MM.1S (cell line): ENCODE measurements around the gene DDR1.
"Not testable (repeated sequence)": the region's sequence is repeated elsewhere in the genome, so short reads cannot be mapped to it uniquely, and the experiment has no call there.

ENCODE experiments used
- DNase-seq: peaks from one replicate; pipeline ENCODE4 v3.0.0-alpha.2; 2015
- H2AFZ ChIP-seq: fragments of 300-600 bp; sonication (generic); 2 replicates; pipeline ENCODE4 v1.6.0; 2016; ENCODE audit warnings: antibody characterized with exemption, low read length
- H3F3A ChIP-seq: fragments of 300-600 bp; sonication (generic); 2 replicates; pipeline ENCODE4 v1.6.1; 2016; ENCODE audit warnings: mild to moderate bottlenecking, antibody characterized with exemption, low read length, moderate library complexity, mixed read lengths; ENCODE audit not compliant: insufficient read depth
- H3K27ac ChIP-seq: fragments of 300-600 bp; sonication (generic); 2 replicates; pipeline ENCODE4 v1.5.1; 2016; ENCODE audit warnings: mild to moderate bottlenecking, low read length
- H3K27me3 ChIP-seq: fragments of 300-600 bp; sonication (generic); replicated peaks from 2 replicates; pipeline ENCODE4 v1.6.0; 2016; ENCODE audit warnings: low read length; ENCODE audit not compliant: insufficient read depth
- H3K36me3 ChIP-seq: fragments of 300-600 bp; sonication (generic); replicated peaks from 2 replicates; pipeline ENCODE4 v1.6.1; 2016; ENCODE audit warnings: mild to moderate bottlenecking, low read length, mixed read lengths; ENCODE audit not compliant: insufficient read depth
- H3K4me1 ChIP-seq: fragments of 300-600 bp; sonication (generic); 2 replicates; pipeline ENCODE4 v1.6.1; 2016; ENCODE audit warnings: low read length, mixed read lengths
- H3K4me2 ChIP-seq: fragments of 300-600 bp; sonication (generic); 2 replicates; pipeline ENCODE4 v1.6.0; 2016; ENCODE audit warnings: low read depth, low read length
- H3K4me3 ChIP-seq: fragments of 300-600 bp; sonication (generic); 2 replicates; pipeline ENCODE4 v1.5.1; 2016; ENCODE audit warnings: low read length, mixed read lengths
- H3K79me2 ChIP-seq: fragments of 300-600 bp; sonication (generic); 2 replicates; pipeline ENCODE4 v1.6.1; 2016; ENCODE audit warnings: mixed run types, low read length, mixed read lengths
- H3K9ac ChIP-seq: fragments of 300-600 bp; sonication (generic); 2 replicates; pipeline ENCODE4 v1.6.1; 2016; ENCODE audit warnings: low read length, mixed read lengths
- H3K9me2 ChIP-seq: fragments of 300-600 bp; sonication (generic); replicated peaks from 2 replicates; pipeline ENCODE4 v1.6.1; 2016; ENCODE audit warnings: mild to moderate bottlenecking, low read length, mixed read lengths; ENCODE audit not compliant: insufficient read depth
- H3K9me3 ChIP-seq: fragments of 300-600 bp; sonication (generic); replicated peaks from 2 replicates; pipeline ENCODE4 v1.6.1; 2016; ENCODE audit warnings: mild to moderate bottlenecking, low read length, mixed read lengths; ENCODE audit not compliant: insufficient read depth
- H4K20me1 ChIP-seq: fragments of 300-600 bp; sonication (generic); 2 replicates; pipeline ENCODE4 v1.6.1; 2016; ENCODE audit warnings: mild to moderate bottlenecking, low read length, moderate library complexity, mixed read lengths; ENCODE audit not compliant: insufficient read depth
- CTCF ChIP-seq: fragments of 300-600 bp; sonication (generic); IDR thresholded peaks from 2 replicates; pipeline ENCODE4 v1.5.1; 2016; ENCODE audit warnings: antibody characterized with exemption, low read length, mixed read lengths
- EZH2 ChIP-seq: fragments of 300-600 bp; sonication (generic); optimal IDR thresholded peaks from 2 replicates; pipeline ENCODE3; 2017; ENCODE audit warnings: low read depth, mild to moderate bottlenecking, antibody characterized with exemption, low read length, mixed read lengths
- EZH2phosphoT487 ChIP-seq: fragments of 300-600 bp; sonication (generic); IDR thresholded peaks from 2 replicates; pipeline ENCODE4 v1.6.1; 2018; ENCODE audit warnings: antibody characterized with exemption, low read length

DDR1 gene

DNA sequence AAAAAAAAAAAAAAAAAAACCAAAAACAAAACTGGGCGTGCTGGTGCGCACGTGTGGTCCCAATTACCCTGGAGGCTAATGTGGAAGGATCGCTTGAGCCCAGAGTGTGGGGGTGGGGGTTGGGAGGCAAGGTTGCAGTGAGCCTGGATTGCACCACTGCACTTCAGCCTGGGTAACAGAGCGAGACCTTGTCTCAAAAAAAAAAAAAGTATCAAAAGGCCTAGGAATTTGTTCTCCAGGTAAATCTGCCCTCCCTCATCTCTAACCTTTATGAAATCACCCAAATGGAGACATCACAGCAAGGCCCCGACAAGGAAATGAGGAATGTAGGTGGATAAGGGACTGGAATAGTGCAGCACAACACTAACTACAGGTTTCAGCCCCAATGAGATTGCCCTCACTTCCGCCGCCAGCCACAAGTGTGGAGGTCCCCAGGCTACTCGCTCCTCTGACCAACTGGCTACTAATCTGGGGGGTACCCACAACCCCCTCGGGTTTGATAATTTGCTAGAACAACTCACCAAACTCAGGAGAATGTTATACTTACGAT, 36.8 kb upstream of the DDR1 start:
- H3K4me3 ChIP-seq: no peak overlapping the region
- no peaks in the 10 kb centered on the region for H3K79me2 ChIP-seq
- no peak overlapping the region for H2AFZ ChIP-seq
- H3K9ac ChIP-seq: no peak overlapping the region
- no peaks in the 10 kb centered on the region for H3F3A ChIP-seq
- no peaks in the 10 kb centered on the region for H3K9me2 ChIP-seq
- H3K36me3 ChIP-seq: no peaks in the 10 kb centered on the region
- no peak overlapping the region for H3K4me2 ChIP-seq
- TF ChIP-seq EZH2phosphoT487 (no peak), EZH2 (no peak), CTCF (no peak)
- no peaks in the 10 kb centered on the region for H3K4me1 ChIP-seq
- H4K20me1 ChIP-seq: no peaks in the 10 kb centered on the region
- peaks cover 3% of the 10 kb centered on the region; the same call in 1 of the 2 replicates for H3K27me3 ChIP-seq
- DNase-seq: no peak
- no peaks in the 10 kb centered on the region for H3K9me3 ChIP-seq
- no peak overlapping the region for H3K27ac ChIP-seq

DNA sequence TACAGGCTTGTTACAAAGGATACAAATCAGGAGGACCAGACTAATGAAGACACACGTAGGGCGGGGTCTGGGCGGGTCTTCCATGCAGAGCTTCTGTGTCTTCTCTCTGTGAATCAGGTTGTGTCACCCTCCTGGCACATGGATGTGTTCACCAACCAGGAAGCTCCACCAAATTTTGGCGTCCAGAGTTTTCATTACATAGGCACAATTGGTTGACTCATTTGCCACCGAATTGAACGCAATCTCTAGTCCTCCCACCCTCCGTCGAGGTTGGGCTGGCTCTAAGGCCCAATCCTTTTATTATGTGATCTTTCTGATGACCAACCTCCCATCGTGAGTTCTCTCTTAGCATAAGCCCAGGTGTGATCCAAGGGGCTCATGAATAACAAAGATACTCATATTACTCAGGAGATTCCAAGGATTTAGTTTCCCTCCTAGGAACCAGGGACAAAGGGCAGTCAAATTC, 36.3 kb upstream of the DDR1 start:
- no peak overlapping the region for H2AFZ ChIP-seq
- H3K36me3 ChIP-seq: no peaks in the 10 kb centered on the region
- no peak overlapping the region for H3K4me2 ChIP-seq
- no peak overlapping the region for H3K4me3 ChIP-seq
- no peaks in the 10 kb centered on the region for H3F3A ChIP-seq
- H3K79me2 ChIP-seq: no peaks in the 10 kb centered on the region
- no peaks in the 10 kb centered on the region for H3K9me2 ChIP-seq
- peaks cover 3% of the 10 kb centered on the region; the same call in 1 of the 2 replicates for H3K27me3 ChIP-seq
- H3K9ac ChIP-seq: no peak overlapping the region
- no peak overlapping the region for H3K27ac ChIP-seq
- no peak for TF ChIP-seq EZH2phosphoT487
- TF ChIP-seq CTCF: no peak
- TF ChIP-seq EZH2: no peak
- no peaks in the 10 kb centered on the region for H4K20me1 ChIP-seq
- no peak for DNase-seq
- no peaks in the 10 kb centered on the region for H3K9me3 ChIP-seq
- H3K4me1 ChIP-seq: no peaks in the 10 kb centered on the region

GRCh38 chr6:30849903-30850651, 34.2 kb upstream of the DDR1 start:
- Histone ChIP-seq H3F3A (no peaks in the 10 kb centered on the region), H3K4me3 (no peak overlapping the region)
- no peak for TF ChIP-seq EZH2phosphoT487
- TF ChIP-seq CTCF: no peak
- TF ChIP-seq EZH2: no peak

GRCh38 chr6:30852459-30852858, 31.9 kb upstream of the DDR1 start:
- not testable (repeated sequence) for H3F3A ChIP-seq, DNase-seq, H3K36me3 ChIP-seq, H3K27ac ChIP-seq, H3K79me2 ChIP-seq, H3K27me3 ChIP-seq, H3K9me3 ChIP-seq, H2AFZ ChIP-seq, H3K4me3 ChIP-seq, H3K9me2 ChIP-seq, H3K9ac ChIP-seq, H3K4me2 ChIP-seq, H3K4me1 ChIP-seq, H4K20me1 ChIP-seq

More at GRCh38 chr6:30849903-30850651, 34.2 kb upstream of the DDR1 start:
- Histone ChIP-seq H3K27me3 (no peaks in the 10 kb centered on the region; the same call in 1 of the 2 replicates), H3K9ac (no peak overlapping the region), H2AFZ (no peak overlapping the region), H3K4me2 (no peak overlapping the region), H3K27ac (no peak overlapping the region), H3K9me3 (no peaks in the 10 kb centered on the region), H3K9me2 (no peaks in the 10 kb centered on the region), H3K36me3 (no peaks in the 10 kb centered on the region), H4K20me1 (no peaks in the 10 kb centered on the region), H3K4me1 (no peaks in the 10 kb centered on the region), H3K79me2 (no peaks in the 10 kb centered on the region)
- no peak for DNase-seq
